Activated T-helper 1 cell treated with Interleukin-2 at 50 U/mL for 16 hours (primary cell): ENCODE data around the gene METRNL.

Experiments used
- DNase-seq: peaks from one replicate; pipeline ENCODE4 v3.0.0-alpha.2; 2020; ENCODE audit warnings: low read depth

The METRNL gene

GRCh38 chr17:83080579-83080857 lies 1.1 kb downstream of the METRNL start:
- DNase-seq: no peak

GRCh38 chr17:83080858-83081683 lies 1.7 kb downstream of the METRNL start:
- DNase-seq: peak; percentile 13

- no peak for DNase-seq
Observed at GRCh38 chr17:83081684-83082201, 2.3 kb downstream of the METRNL start.

- DNase-seq: no peak
Observed at GRCh38 chr17:83082424-83082823, 3.0 kb downstream of the METRNL start.

- DNase-seq: no peak
Observed at GRCh38 chr17:83082909-83083367, 3.5 kb downstream of the METRNL start.

- peak; percentile 33 for DNase-seq
Observed at GRCh38 chr17:83083368-83084201, 4.2 kb downstream of the METRNL start.

- no peak for DNase-seq
Observed at GRCh38 chr17:83084214-83084613, 4.8 kb downstream of the METRNL start.

GRCh38 chr17:83084621-83085056 lies 5.2 kb downstream of the METRNL start:
- no peak for DNase-seq

- no peak for DNase-seq
Observed at GRCh38 chr17:83085103-83085502, 5.7 kb downstream of the METRNL start.

- DNase-seq: no peak
Observed at GRCh38 chr17:83085526-83086198, 6.3 kb downstream of the METRNL start.

- DNase-seq: no peak
Observed at GRCh38 chr17:83086199-83086880, 6.9 kb downstream of the METRNL start.

GRCh38 chr17:83086907-83087787 lies 7.7 kb downstream of the METRNL start:
- DNase-seq: no peak

GRCh38 chr17:83087788-83088360 lies 8.5 kb downstream of the METRNL start:
- no peak for DNase-seq

- no peak for DNase-seq
Observed at GRCh38 chr17:83088451-83088850, 9.0 kb downstream of the METRNL start.

- no peak for DNase-seq
Observed at GRCh38 chr17:83088909-83089308, 9.5 kb downstream of the METRNL start.

- no peak for DNase-seq
Observed at GRCh38 chr17:83089328-83090132, 10.1 kb downstream of the METRNL start.

GRCh38 chr17:83090444-83091256 lies 11.2 kb downstream of the METRNL start:
- DNase-seq: no peak

- DNase-seq: no peak
Observed at GRCh38 chr17:83091257-83092141, 12.1 kb downstream of the METRNL start.
